Activated CD4-positive, CD25-positive, alpha-beta regulatory T cell treated with anti-CD3 and anti-CD28 coated beads, Interleukin-2, amount 50 U/mL, for 72 hours (primary cell): Measurements from ENCODE around the gene NRN1L.

Source experiments
- DNase-seq: peaks from one replicate; pipeline ENCODE4 v3.0.0; 2021

NRN1L gene

DNA sequence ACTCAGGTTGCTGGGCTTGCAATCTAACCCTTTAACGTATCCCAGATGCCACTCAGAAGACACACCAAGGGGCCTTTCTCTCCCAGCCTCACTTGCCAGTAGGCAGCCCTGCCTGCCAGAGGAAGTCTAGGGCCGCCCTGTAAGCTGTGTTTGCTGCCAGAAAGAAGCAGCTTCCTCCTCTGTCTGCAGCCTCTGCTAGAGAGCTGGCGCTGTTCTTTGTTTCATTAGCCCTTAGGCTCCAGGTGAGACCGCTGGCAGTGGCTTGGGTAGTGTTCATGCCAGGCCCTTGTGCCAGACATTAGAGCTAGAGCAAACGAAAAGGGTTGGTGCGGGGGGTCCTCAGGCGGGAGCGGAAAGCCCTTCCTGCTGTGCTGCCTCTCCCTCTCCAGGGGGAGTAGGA lies 38.1 kb downstream of the NRN1L start:
- DNase-seq = no peak

- DNase-seq = no peak
These were observed 38.9 kb downstream of the NRN1L start for GRCh38 chr16:67923414-67924116.

DNA sequence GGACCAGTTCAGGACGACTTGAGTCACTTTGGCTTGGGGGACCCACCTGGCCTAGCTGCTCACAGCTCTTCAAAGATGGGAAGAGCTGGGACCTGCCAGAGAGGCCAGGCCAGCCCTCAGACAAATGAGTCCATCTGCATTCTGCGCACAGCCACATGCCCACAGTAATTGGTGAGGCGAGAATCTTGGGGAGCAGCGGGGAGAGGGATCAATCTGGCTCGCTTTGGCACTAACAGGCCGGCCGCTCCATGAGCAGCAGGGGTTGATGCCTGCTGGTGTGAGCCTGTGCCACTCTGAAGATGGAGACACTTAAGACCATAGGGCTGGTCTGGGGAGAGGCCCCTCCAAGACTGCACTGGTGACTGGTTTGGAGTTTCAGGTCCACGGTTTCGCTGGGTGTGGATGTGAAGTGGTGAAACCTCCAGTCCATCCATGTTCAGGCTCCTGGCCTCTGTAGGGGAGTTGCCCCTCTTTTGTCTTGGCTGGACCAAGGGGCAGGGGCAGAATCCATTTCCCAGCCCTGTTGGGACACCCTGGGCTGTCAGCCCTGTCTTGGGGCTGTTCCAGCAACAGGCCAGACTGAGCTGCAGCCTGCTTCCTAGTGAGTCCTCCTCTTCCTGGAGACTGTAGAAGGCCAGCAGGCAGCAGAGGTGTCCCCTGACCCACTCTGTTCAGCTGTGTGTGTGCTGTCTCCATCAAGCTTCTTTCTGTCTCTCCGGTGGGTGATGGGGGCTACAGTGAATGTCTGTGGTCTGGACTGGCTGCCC lies 39.6 kb downstream of the NRN1L start:
- no peak for DNase-seq

DNA sequence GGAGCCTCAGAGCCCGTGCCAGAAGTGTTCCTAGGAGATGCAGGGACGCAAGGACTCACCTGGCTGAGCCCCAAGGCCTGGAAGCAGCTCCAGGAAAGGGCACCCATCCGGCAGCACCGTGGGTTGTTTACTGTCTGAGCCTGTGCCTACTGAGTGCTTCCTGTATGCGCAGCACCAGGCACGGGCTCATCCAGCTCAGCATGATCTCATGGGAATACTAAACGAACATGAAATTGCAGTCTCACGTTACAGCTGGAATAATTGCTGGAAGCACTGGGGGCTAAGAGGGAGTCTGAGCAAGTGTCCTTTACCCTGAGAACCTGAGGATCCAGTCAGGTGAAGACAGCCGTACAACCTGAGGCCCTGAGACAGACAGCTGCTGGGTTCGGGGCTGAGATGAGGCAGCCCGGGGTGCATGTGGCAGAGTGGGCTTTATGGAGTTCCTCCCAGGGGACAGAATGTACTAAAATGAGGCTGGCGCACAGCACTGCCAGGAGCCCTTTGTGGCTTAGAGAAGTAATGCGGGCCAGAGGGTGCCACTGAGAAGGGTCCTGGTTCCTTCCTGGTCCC lies 41.6 kb downstream of the NRN1L start:
- DNase-seq = no peak

DNA sequence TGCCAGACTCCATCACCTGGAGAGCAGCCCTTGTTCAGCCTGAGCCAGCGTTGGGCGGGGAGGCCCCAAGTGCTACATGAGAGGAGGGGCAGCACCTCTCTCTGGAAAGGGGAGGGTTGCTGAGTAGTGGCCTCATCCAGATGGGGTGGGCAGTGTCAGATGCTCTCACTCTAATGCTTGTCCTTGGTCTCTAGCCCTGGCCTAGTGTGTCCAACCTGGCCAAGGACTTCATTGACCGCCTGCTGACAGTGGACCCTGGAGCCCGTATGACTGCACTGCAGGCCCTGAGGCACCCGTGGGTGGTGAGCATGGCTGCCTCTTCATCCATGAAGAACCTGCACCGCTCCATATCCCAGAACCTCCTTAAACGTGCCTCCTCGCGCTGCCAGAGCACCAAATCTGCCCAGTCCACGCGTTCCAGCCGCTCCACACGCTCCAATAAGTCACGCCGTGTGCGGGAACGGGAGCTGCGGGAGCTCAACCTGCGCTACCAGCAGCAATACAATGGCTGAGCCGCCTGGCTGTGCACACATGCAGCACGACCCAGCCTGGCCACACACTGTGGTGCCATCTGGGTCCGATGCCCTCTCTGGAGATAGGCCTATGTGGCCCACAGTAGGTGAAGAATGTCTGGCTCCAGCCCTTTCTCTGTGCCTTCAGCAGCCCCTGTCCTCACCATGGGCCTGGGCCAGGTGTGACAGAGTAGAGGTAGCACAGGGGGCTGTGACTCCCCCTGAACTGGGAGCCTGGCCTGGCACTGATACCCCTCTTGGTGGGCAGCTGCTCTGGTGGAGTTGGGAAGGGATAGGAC lies 42.7 kb downstream of the NRN1L start:
- DNase-seq = no peak

DNA sequence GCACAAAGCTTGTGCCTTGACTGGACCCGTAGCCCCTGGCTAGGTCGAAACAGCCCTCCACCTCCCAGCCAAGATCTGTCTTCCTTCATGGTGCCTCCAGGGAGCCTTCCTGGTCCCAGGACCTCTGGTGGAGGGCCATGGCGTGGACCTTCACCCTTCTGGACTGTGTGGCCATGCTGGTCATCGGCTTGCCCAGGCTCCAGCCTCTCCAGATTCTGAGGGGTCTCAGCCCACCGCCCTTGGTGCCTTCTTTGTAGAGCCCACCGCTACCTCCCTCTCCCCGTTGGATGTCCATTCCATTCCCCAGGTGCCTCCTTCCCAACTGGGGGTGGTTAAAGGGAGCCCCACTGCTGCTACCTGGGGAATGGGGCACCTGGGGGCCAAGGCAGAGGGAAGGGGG lies 43.5 kb downstream of the NRN1L start:
- DNase-seq = no peak

- peak; percentile 73 for DNase-seq
These were observed 44.1 kb downstream of the NRN1L start for GRCh38 chr16:67928561-67929364.

GRCh38 chr16:67930191-67930590 lies 45.5 kb downstream of the NRN1L start:
- no peak for DNase-seq

DNA sequence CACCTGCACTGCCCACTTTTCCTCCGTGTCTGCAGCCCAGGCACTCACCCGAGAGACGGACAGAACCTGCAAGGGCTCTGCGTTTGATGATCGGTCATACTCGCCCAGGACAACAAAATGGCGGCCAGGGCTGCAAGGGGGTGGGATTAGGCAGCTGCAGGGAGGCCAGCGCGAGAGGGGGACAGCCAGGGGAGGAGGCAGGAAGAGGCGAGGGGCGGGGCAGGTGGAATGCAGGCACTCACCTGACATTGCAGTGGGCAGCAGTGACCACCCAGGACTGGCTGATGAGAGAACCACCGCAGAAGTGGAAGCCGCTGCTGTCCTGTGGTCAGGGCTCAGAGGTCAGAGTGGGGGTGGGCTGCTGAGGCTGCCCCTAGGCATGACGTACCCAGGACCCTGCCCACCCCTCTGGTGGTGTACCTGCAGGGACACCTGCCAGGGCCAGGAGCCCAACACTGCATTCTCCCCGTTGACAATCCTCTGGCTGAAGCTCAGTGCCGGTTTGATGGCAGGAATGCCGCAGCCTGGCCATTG lies 46.1 kb downstream of the NRN1L start:
- DNase-seq = no peak

GRCh38 chr16:67931712-67932461 lies 47.2 kb downstream of the NRN1L start, which contains the start of gene CTRL:
CTRL (minus strand) TSS chr16:67931862; CDS start chr16:67931852, 10 bp downstream.
- DNase-seq = no peak

- DNase-seq = no peak
These were observed 47.8 kb downstream of the NRN1L start for GRCh38 chr16:67932462-67932840.

DNA sequence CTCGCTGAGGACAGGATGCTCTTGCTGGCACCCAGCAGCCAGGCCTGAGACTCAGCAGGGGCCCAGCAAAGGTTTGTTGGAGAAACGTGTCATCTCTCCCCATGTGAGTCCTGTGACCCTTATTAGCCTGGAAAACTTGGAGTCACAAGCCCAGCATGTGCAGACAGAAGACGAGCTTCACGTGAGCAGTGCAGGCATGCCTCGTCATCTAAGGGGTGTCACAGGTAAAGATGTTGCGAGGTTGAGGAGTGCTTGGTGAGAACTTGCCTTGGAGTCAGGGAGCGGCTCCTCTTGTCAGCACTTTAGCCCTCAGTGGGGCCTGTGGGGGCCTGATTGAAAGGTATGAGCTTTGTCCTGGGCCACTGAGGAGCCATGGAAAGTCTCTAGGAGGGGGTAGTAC lies 49.1 kb downstream of the NRN1L start:
- no peak for DNase-seq

DNA sequence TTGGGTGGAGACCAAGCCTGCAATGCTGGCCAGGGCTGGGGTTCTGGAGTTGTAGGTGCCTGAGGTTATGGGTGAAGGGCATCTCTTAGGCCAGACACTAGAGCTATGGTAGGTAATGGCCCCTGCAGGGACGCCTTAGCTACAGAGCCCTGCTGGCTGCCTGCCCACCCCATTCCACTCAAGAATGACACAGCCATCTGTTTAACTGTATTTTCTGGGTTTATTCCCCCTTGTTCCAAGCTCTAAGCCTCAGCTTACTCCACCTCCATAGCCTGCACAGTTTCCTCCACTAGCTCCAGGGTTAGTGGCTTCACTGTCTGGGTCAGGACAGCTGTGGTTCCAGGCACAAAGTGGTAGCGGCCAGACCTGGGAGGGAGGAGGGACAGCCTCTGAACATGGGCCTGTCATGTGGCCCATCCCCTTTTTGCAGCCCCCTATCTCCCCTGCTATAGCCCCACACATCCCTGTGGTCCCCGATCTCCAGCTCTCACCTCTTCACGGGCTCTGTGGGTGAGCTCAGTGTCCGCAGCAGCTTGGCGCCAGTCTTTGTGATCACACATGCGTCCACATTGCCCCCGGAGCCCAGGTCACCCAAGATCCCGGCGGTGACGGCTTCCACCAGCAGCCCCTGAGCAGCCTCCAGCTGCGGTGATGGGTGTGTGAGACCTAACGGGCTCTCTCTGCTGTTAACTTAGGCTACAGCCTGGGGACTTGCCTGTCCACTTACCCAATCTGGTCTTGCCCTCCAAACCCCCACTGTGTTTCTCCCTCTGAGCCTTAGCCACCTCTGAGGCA lies 49.8 kb downstream of the NRN1L start:
- no peak for DNase-seq

- DNase-seq = no peak
These were observed 50.4 kb downstream of the NRN1L start for GRCh38 chr16:67935101-67935401.

DNA sequence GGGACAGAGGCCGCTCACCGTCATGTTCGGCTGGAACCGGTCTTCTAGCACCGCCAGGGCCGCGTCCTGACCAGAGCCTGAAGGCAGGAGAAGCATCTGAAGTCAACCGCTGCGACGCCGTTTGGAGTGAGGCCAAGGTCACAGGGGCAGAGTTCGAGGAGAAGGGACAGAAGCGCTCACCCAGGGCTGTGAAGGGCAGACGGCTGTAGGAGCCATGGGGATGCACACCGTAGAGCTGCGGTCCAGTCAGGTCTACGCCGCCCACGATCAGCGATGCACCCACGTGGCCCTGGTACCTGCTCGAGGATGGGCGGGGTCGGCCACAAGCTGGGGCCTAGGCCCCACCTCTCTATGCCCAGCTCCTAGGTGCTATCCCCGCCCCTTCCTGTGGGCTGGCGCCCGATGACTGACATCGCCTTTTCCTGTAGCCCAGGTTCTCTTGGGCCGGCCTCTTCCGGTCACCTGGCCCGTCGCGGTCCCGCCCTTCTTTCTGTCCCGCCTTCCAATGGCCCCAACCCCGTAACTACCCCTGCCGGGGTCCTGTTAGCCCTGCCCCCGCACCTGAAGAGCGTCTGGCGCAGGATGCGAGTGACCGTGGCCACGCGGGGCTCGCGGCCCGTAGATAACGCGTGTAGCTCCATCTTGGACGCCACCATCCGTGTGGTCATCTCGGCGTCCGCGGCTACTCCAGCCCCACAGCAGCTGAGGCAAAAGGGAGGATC lies 50.9 kb downstream of the NRN1L start:
- peak; percentile 92 for DNase-seq
